Right lobe of liver (tissue), 6 donors: Measurements from ENCODE around the gene PNPLA4. TPM values are rescaled to one million over a fixed set of nuclear protein-coding genes. Genes with fewer than 3 reads are reported as not detected.

ENCODE experiments used
- ATAC-seq, 4 donors: fragments of 200-7000 bp; cut with Tn5 transposase; one replicate each; pipeline ENCODE4 v1.9.1; 2020; ENCODE audit warnings: mild to moderate bottlenecking in 4 of 4, moderate library complexity in 4 of 4
- DNase-seq, 3 donors: peaks; one replicate each; pipeline ENCODE4 v3.0.0-alpha.2; 2020
- H3K27ac ChIP-seq, 3 donors: fragments of 200-600 bp; one replicate each; pipeline ENCODE4 v1.8.0; 2022
- H3K27me3 ChIP-seq, 2 donors: fragments of 200-600 bp; one replicate each; pipeline ENCODE4 v1.8.0; 2022
- H3K36me3 ChIP-seq, 4 donors: fragments of 200-600 bp; sonication (generic) in 1 of 4; one replicate each; pipeline versions ENCODE4 v1.5.1 to v1.8.0; 2017 to 2022; ENCODE audit warnings: control low read depth in 1 of 4
- H3K4me1 ChIP-seq, 4 donors: fragments of 200-600 bp; sonication (generic) in 1 of 4; one replicate each; pipeline versions ENCODE4 v1.5.1 to v1.8.0; 2017 to 2022; ENCODE audit warnings: control low read depth in 1 of 4
- H3K4me3 ChIP-seq, 3 donors: fragments of 200-600 bp; one replicate each; pipeline ENCODE4 v1.8.0; 2022
- H3K9me3 ChIP-seq, 4 donors: fragments of 200-600 bp; sonication (generic) in 1 of 4; one replicate each; pipeline versions ENCODE4 v1.5.1 to v1.8.0; 2017 to 2022; ENCODE audit warnings: control low read depth in 1 of 4
- POLR2A ChIP-seq: fragments of 450-650 bp; IDR thresholded peaks from one replicate; pipeline ENCODE4 v1.6.1; 2017; ENCODE audit warnings: antibody characterized with exemption, mild to moderate bottlenecking
- WGBS: methylation state at CpG from one replicate; pipeline ENCODE4 v1.1.6; 2018; ENCODE audit warnings: low coverage, low lambda C conversion rate; ENCODE audit not compliant: insufficient coverage; ENCODE audit errors: missing lambda C conversion rate; 5-methylcytosine and 5-hydroxymethylcytosine counted together
- intact Hi-C, 2 donors: fragments of 100-400 bp; cut with DNase I; formaldehyde crosslinking; loops; one replicate each; pipeline versions ENCODE4 v1.11.2 to v1.14.1; 2022
- long read RNA-seq: library from polyadenylated mRNA; unstranded; transcript quantifications from one replicate; pipeline ENCODE4 v2.0.0, GENCODE V29; 2019
- total RNA-seq, 6 experiments: library from RNA; depleted of rRNA in 2 of 6; stranded (reverse); fragments of >200 nt in 2 of 6; fragmentation: NEBNext Ultra II Directional in 3 of 6; extraction: Animal tissue kit (Norgen Biotek cat#: 25700) in 3 of 6; gene quantifications; one replicate each; pipeline versions ENCODE4 v1.1.0 to v1.2.4, GENCODE V29; 2016 to 2023
- TF ChIP-seq, protein P1 (sequence below), 4 donors: fragments of 200-600 bp in 3 of 4; fragments of 450-650 bp in 1 of 4; IDR thresholded peaks; one replicate each; pipeline versions ENCODE4 v1.5.1 to v1.8.0; 2016 to 2022; ENCODE audit warnings: antibody characterized with exemption in 4 of 4, mild to moderate bottlenecking in 2 of 4
- donor health status: DM: no; HTN: yes; CAD: no.
- donor health status: DM: no; HTN: no; CAD: no.
- donor health status: DM: no; HTN: no; CAD: no.
- donor health status: DM: no; HTN: yes; CAD: no.
- donor health status: DM: no; HTN: yes; CAD: no.

PNPLA4 gene, protein sequence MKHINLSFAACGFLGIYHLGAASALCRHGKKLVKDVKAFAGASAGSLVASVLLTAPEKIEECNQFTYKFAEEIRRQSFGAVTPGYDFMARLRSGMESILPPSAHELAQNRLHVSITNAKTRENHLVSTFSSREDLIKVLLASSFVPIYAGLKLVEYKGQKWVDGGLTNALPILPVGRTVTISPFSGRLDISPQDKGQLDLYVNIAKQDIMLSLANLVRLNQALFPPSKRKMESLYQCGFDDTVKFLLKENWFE
- total RNA-seq: 10 to 100 TPM; 14.4 to 48.7 (median 26.2) TPM
- long read RNA-seq, partial matches to known transcripts: 1 of 5 reads
- long read RNA-seq, other reads (novel, unspliced or antisense): 0 of 5 reads

DNA sequence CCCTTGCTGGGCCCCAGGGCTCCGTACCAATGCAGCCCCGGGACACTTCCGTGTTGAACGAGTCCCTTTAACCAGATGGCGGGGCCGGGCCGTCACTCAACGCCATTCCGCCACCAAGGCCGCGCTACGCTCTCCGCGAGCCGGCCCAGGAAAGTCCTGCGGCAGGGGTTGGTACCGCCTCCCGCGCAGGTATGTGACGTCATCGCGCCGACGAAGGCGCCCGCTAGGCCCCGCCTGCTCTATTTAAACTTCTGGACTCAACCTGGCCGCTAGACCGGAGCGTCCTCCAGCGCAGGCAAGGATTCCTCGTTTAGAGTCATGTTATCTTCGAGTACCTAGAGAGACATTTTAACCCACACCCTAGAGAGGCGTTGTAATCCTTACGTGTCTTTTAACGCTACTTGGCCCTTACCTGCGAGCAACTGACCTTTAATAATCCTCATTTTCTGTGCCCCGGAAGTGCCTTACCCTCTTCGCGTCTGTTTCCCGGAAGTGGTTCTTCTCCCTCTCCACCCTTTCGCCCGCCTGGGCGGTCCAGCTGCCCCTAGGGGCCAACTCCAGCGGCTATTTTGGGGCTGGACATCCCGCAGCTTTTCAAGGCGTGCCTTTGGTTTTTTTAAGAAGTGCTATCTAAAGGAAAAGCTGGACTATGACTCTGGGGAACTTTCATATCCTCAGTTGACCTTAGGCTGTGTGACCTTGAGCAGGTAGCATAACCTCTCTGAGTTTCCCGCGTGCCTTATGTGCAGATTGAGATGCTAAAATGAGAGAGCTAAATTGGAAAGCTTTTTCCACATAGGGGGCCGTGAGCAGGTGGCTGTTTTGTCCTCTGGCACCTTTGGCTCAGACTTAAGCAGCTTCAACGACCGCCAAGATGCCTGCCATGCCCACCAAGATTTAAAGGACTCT, at the start of gene PNPLA4:
Gene PNPLA4 (minus strand): TSS at position 155 of the 909 bp plus-strand sequence. CDS start 1,294 bp downstream, outside the sequence.
- peak; percentile 87 to 95 (median 92) for DNase-seq
- peaks cover 0 to 14% (median 3%) of the 10 kb centered on the region in 4 donors for H3K4me1 ChIP-seq
- peak; percentile 87 for TF ChIP-seq POLR2A
- TF ChIP-seq, protein P1, sequence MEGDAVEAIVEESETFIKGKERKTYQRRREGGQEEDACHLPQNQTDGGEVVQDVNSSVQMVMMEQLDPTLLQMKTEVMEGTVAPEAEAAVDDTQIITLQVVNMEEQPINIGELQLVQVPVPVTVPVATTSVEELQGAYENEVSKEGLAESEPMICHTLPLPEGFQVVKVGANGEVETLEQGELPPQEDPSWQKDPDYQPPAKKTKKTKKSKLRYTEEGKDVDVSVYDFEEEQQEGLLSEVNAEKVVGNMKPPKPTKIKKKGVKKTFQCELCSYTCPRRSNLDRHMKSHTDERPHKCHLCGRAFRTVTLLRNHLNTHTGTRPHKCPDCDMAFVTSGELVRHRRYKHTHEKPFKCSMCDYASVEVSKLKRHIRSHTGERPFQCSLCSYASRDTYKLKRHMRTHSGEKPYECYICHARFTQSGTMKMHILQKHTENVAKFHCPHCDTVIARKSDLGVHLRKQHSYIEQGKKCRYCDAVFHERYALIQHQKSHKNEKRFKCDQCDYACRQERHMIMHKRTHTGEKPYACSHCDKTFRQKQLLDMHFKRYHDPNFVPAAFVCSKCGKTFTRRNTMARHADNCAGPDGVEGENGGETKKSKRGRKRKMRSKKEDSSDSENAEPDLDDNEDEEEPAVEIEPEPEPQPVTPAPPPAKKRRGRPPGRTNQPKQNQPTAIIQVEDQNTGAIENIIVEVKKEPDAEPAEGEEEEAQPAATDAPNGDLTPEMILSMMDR (IDR thresholded peaks at IDR 0.05): peak in 2 of 4 donors; percentile 18 to 54
- ATAC-seq: peak; percentile 94 to 97 (median 95)
- H3K27ac ChIP-seq: peak within 1 kb of the TSS; percentile 74 to 84 (median 81)
- H3K9me3 ChIP-seq: no peaks in the 10 kb centered on the region
- H3K27me3 ChIP-seq: no peaks in the 10 kb centered on the region
- H3K4me3 ChIP-seq: peak within 1 kb of the TSS; percentile 51 to 81 (median 68)
- no peaks in the 10 kb centered on the region for H3K36me3 ChIP-seq
- intact Hi-C loops: no loop called here
- whole genome bisulfite sequencing: 4% methylated on average over 21 of the region's 52 CpGs

DNA sequence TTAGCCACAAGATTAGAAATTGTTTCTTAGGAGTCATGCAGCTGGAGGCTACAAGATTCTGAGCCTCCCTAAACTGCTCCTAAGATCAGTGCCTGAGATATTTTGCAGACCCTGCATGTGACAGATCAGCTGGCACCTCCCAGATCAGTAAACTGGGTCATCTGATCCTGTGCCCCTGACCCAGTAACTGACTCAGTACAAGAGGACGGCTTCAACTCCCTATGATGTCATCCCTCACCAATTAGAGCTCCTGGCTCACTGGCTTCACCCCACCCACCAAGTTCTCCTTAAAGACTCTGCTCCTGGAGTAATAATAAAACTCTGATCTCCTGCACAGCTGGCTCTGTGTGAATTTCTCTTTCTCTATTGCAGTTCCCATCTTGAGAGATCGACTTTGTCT, 45.4 kb upstream of the PNPLA4 start:
- intact Hi-C loops: no loop called here
- no peak for TF ChIP-seq POLR2A
- TF ChIP-seq, protein P1 (IDR thresholded peaks at IDR 0.05): no peak
- DNase-seq: no peak
- no peak overlapping the region for H3K27ac ChIP-seq
- no peaks in the 10 kb centered on the region for H3K36me3 ChIP-seq
- ATAC-seq: no peak
- H3K9me3 ChIP-seq: no peaks in the 10 kb centered on the region
- no peak overlapping the region for H3K4me3 ChIP-seq
- WGBS: 86% methylated on average over 1 of the region's 2 CpGs
- no peaks in the 10 kb centered on the region for H3K27me3 ChIP-seq
- H3K4me1 ChIP-seq: no peaks in the 10 kb centered on the region

DNA sequence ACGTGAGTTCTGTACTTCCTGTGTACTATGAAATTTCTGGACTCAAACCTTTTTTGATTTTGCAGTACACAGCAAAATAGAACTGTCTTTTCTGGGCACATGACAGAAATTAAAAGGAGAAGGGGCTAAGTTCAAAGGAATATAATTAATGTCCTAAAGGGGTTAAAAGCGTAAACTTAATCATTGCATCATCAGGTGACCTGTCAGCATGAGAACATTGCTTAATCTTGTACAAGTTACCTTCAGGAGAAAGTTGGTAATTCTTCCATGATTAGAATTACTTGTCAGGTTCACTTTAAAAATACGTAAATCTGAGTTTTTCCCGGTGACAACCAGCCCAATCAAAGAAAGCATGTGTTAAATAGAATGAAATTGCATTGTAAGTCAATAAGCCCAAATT, 43.2 kb upstream of the PNPLA4 start:
- no peaks in the 10 kb centered on the region for H3K9me3 ChIP-seq
- ATAC-seq (no peak), DNase-seq (no peak)
- intact Hi-C loops: no loop called here
- no peak overlapping the region for H3K4me3 ChIP-seq
- no peak overlapping the region for H3K27ac ChIP-seq
- no peaks in the 10 kb centered on the region for H3K27me3 ChIP-seq
- H3K4me1 ChIP-seq: no peaks in the 10 kb centered on the region
- WGBS: 82% methylated on average over 4 of the region's 4 CpGs
- TF ChIP-seq, protein P1 (IDR thresholded peaks at IDR 0.05): no peak
- TF ChIP-seq POLR2A: no peak
- no peaks in the 10 kb centered on the region for H3K36me3 ChIP-seq

DNA sequence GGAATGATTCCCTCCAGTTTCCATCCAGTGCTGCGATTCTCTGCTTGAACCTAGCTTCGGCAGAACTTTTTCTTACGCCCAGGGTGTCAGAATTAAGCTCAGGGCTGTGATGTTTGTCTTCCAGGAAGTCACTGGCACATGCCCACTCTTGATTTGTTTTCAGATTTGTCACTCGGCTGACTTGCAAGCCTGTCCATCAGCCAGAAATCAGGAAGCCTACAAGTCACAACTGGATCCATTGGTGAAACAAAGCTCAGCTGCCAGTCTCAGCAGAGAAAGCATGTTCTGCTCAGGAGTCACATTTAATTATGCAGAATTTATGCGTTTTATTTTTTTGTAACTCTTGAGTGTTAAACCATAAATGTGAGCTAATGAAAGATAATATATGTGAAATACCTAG, 38.2 kb upstream of the PNPLA4 start:
- intact Hi-C loops: no loop called here
- no peak for ATAC-seq

More for the DNA sequence above, 38.2 kb upstream of the PNPLA4 start:
- DNase-seq: no peak
- 98% methylated on average over 5 of the region's 5 CpGs for WGBS
- no peak overlapping the region for H3K4me3 ChIP-seq
- no peaks in the 10 kb centered on the region for H3K36me3 ChIP-seq
- no peaks in the 10 kb centered on the region for H3K27me3 ChIP-seq
- no peaks in the 10 kb centered on the region for H3K4me1 ChIP-seq
- H3K27ac ChIP-seq: no peak overlapping the region
- H3K9me3 ChIP-seq: no peaks in the 10 kb centered on the region
- TF ChIP-seq POLR2A: no peak
- TF ChIP-seq, protein P1 (IDR thresholded peaks at IDR 0.05): no peak
